Uterus (tissue), 4 donors: ENCODE results near the gene LCA5. TPM values are rescaled to one million over a fixed set of nuclear protein-coding genes. Genes with fewer than 3 reads are reported as not detected.

ENCODE experiments used
- DNase-seq, 2 donors: peaks; one replicate each; pipeline ENCODE4 v3.0.0-alpha.2; 2019 to 2020
- H3K27ac ChIP-seq, 2 donors: fragments of 200-600 bp; sonication (generic); 1 replicate in 1 of 2; 2 replicates in 1 of 2; pipeline ENCODE4 v1.5.1; 2016 to 2018
- H3K27me3 ChIP-seq, 2 donors: fragments of 200-600 bp; sonication (generic); one replicate each; pipeline ENCODE4 v1.5.1; 2018 to 2019; ENCODE audit warnings: control low read depth in 1 of 2
- H3K36me3 ChIP-seq, 2 donors: fragments of 200-600 bp; sonication (generic); one replicate each; pipeline ENCODE4 v1.5.1; 2019; ENCODE audit warnings: control low read depth in 1 of 2
- H3K4me1 ChIP-seq, 2 donors: fragments of 200-600 bp; sonication (generic); one replicate each; pipeline ENCODE4 v1.5.1; 2018 to 2019; ENCODE audit warnings: control low read depth in 1 of 2
- H3K4me3 ChIP-seq, 2 donors: fragments of 200-600 bp; sonication (generic); 1 replicate in 1 of 2; 2 replicates in 1 of 2; pipeline ENCODE4 v1.5.1; 2018 to 2019; ENCODE audit warnings: mild to moderate bottlenecking in 1 of 2
- H3K9me3 ChIP-seq, 2 donors: fragments of 200-600 bp; sonication (generic); one replicate each; pipeline ENCODE4 v1.5.1; 2019; ENCODE audit warnings: control low read depth in 1 of 2
- POLR2A ChIP-seq, 2 donors: fragments of 450-650 bp; IDR thresholded peaks; one replicate each; pipeline ENCODE4 v1.6.1; 2016; ENCODE audit warnings: antibody characterized with exemption in 2 of 2, mild to moderate bottlenecking in 1 of 2, moderate library complexity in 1 of 2
- intact Hi-C: fragments of 100-400 bp; cut with DNase I; formaldehyde crosslinking; loops from one replicate; pipeline ENCODE4 v1.15.1; 2023; ENCODE audit warnings: low total_unique reads
- total RNA-seq, 4 donors: library from RNA; depleted of rRNA in 3 of 4; stranded (reverse); fragments of >200 nt in 3 of 4; gene quantifications; one replicate each; pipeline versions ENCODE4 v1.1.0 to v1.2.4, GENCODE V29; 2014 to 2023
- TF ChIP-seq, protein P1 (sequence below), 4 experiments: fragments of 200-600 bp in 2 of 4; fragments of 450-650 bp in 2 of 4; sonication (generic) in 2 of 4; IDR thresholded peaks; one replicate each; pipeline ENCODE4 v1.5.1; 2016 to 2019; ENCODE audit warnings: antibody characterized with exemption in 4 of 4, mild to moderate bottlenecking in 2 of 4, moderate library complexity in 1 of 4
- donor health status: DM: yes; HTN: yes; CAD: no.

Gene LCA5
- total RNA-seq, 4 donors from 2014 or later, result 3.6 to 18.0 (median 9.3) TPM

GRCh38 chr6:79524065-79524464 lies 13.2 kb downstream of the LCA5 start:
- no peak overlapping the region for H3K27ac ChIP-seq
- DNase-seq, result no peak
- H3K4me1 ChIP-seq, result no peaks in the 10 kb centered on the region
- no peaks in the 10 kb centered on the region for H3K27me3 ChIP-seq
- no peak overlapping the region for H3K4me3 ChIP-seq
- no peaks in the 10 kb centered on the region for H3K9me3 ChIP-seq
- intact Hi-C loops, result no loop called here
- H3K36me3 ChIP-seq, result no peaks in the 10 kb centered on the region
- TF ChIP-seq, protein P1, sequence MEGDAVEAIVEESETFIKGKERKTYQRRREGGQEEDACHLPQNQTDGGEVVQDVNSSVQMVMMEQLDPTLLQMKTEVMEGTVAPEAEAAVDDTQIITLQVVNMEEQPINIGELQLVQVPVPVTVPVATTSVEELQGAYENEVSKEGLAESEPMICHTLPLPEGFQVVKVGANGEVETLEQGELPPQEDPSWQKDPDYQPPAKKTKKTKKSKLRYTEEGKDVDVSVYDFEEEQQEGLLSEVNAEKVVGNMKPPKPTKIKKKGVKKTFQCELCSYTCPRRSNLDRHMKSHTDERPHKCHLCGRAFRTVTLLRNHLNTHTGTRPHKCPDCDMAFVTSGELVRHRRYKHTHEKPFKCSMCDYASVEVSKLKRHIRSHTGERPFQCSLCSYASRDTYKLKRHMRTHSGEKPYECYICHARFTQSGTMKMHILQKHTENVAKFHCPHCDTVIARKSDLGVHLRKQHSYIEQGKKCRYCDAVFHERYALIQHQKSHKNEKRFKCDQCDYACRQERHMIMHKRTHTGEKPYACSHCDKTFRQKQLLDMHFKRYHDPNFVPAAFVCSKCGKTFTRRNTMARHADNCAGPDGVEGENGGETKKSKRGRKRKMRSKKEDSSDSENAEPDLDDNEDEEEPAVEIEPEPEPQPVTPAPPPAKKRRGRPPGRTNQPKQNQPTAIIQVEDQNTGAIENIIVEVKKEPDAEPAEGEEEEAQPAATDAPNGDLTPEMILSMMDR (IDR thresholded peaks at IDR 0.05), result no peak
- no peak for TF ChIP-seq POLR2A (IDR thresholded peaks at IDR 0.05)

GRCh38 chr6:79522609-79523008 lies 14.6 kb downstream of the LCA5 start:
- intact Hi-C loops, result no loop called here
- Histone ChIP-seq H3K36me3 (no peaks in the 10 kb centered on the region), H3K4me1 (no peaks in the 10 kb centered on the region), H3K9me3 (no peaks in the 10 kb centered on the region), H3K27me3 (no peaks in the 10 kb centered on the region), H3K4me3 (no peak overlapping the region), H3K27ac (no peak overlapping the region)
- no peak for DNase-seq
- no peak for TF ChIP-seq POLR2A (IDR thresholded peaks at IDR 0.05)

DNA sequence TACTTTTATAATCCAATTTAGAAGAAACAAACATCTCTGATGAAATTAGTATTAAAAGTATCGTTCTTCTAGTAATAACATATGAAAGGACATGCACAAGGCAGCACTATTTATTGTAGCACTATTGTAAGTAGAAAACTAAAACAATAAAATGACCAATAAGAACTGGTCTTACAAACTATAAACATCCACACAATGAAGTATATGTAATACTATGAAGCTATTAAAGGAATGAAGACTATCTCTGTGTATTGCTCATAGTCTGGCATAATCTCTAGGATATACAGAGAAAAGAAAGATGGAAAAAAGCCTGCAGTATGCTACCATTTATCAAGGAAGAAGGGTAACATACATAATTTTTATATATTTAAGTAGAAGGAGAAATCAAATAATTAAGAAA lies 16.7 kb downstream of the LCA5 start:
- H3K36me3 ChIP-seq, result no peaks in the 10 kb centered on the region
- intact Hi-C loops, result no loop called here

GRCh38 chr6:79518842-79519241 lies 18.4 kb downstream of the LCA5 start:
- Histone ChIP-seq H3K36me3 (no peaks in the 10 kb centered on the region), H3K27me3 (no peaks in the 10 kb centered on the region), H3K9me3 (no peaks in the 10 kb centered on the region), H3K4me1 (no peaks in the 10 kb centered on the region), H3K27ac (no peak overlapping the region), H3K4me3 (no peak overlapping the region)
- intact Hi-C loops, result no loop called here
- TF ChIP-seq, protein P1 (IDR thresholded peaks at IDR 0.05), result no peak
- no peak for TF ChIP-seq POLR2A (IDR thresholded peaks at IDR 0.05)
- no peak for DNase-seq

More for the DNA sequence above, 16.7 kb downstream of the LCA5 start:
- Histone ChIP-seq H3K4me3 (no peak overlapping the region), H3K27ac (no peak overlapping the region), H3K27me3 (no peaks in the 10 kb centered on the region), H3K4me1 (no peaks in the 10 kb centered on the region), H3K9me3 (no peaks in the 10 kb centered on the region)
- no peak for TF ChIP-seq POLR2A (IDR thresholded peaks at IDR 0.05)
- TF ChIP-seq, protein P1 (IDR thresholded peaks at IDR 0.05), result no peak
- DNase-seq, result no peak

DNA sequence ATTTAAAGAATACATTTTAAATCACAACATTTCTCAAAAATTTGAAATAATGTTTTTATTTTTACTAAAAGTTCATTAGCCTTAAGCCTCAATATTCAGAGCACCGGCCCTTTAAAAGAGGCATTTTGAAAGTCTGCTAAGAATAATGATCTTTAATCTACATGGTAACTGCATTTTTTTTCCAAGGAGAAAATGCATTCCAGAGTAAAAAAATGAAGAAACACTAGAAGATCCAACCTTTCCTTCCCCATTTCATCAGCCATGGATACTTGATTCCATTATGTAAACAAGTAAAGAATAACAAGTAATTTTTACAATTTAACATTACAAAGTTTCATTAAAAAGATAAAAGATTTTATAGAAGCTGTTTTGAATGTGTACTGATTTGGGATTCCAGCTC lies 21.8 kb downstream of the LCA5 start:
- intact Hi-C loops, result no loop called here
- Histone ChIP-seq H3K27ac (no peak overlapping the region), H3K4me3 (no peak overlapping the region), H3K36me3 (no peaks in the 10 kb centered on the region), H3K9me3 (no peaks in the 10 kb centered on the region), H3K27me3 (no peaks in the 10 kb centered on the region), H3K4me1 (no peaks in the 10 kb centered on the region)
- no peak for DNase-seq
- TF ChIP-seq POLR2A (IDR thresholded peaks at IDR 0.05), result no peak
- TF ChIP-seq, protein P1 (IDR thresholded peaks at IDR 0.05), result no peak

- H3K36me3 ChIP-seq, result no peaks in the 10 kb centered on the region
- DNase-seq, result no peak
- no peaks in the 10 kb centered on the region for H3K9me3 ChIP-seq
- no peaks in the 10 kb centered on the region for H3K27me3 ChIP-seq
- H3K4me1 ChIP-seq, result no peaks in the 10 kb centered on the region
- H3K27ac ChIP-seq, result no peak overlapping the region
- H3K4me3 ChIP-seq, result no peak overlapping the region
- TF ChIP-seq POLR2A (IDR thresholded peaks at IDR 0.05), result no peak
- TF ChIP-seq, protein P1 (IDR thresholded peaks at IDR 0.05), result no peak
- intact Hi-C loops, result no loop called here
Observed at GRCh38 chr6:79513111-79513510, 24.1 kb downstream of the LCA5 start.
